NT2/D1 (cell line): ENCODE data around the gene SAMD14.

Experiments
- SUZ12 ChIP-seq: IDR thresholded peaks from 2 replicates; pipeline ENCODE4 v1.6.1; 2011; ENCODE audit not compliant: insufficient read length, insufficient read depth; ENCODE audit errors: extremely low read depth
- YY1 ChIP-seq: IDR thresholded peaks from 2 replicates; pipeline ENCODE4 v1.6.1; 2011; ENCODE audit not compliant: insufficient read length, insufficient read depth

GRCh38 chr17:50112694-50113093 is 17.3 kb downstream of the SAMD14 start:
- TF ChIP-seq SUZ12 (no peak), YY1 (no peak)
